ENCODE measurements around the gene PRPF6.

DNA sequence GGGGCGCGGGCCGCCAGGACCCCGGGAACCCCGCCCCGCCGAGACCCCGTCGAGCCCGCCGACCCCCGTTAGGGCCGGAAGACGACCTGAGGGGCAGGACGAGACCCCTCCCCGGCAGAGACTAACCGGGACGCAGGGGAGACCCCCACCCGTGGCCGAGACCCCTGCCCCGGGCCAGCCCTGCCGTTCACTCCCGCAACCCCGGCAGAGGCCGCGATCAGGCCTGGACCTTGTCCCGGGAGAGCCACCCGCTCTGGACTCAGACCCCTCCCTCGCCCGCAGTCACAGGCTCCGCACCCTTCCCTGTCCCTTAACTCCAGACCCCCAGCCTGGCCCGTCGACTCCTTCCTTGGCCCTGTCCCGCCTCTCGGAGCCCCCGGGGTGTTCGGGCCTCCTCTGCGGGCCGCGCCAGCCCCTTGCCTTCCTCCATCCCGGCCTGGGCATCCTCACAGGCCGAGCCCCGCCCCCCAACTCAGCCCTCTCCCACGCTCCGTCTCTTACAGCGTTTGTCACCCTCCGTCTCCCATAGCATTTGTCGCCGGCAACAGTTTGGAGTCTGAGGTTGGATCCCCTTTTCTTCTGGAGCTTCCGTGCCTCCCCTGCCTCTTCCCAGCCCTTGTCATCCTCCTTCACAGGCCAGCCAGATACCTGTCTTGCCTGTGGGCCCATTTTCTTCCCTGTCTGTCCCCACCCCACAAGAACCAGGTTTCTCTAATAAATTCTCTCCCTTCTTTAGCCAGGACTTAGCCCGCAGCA, 82.6 kb downstream of the PRPF6 start:
- TF ChIP-seq GATA2 (IDR thresholded peaks at IDR 0.05; ENCODE audit: low read depth, low read length) = no peak
- no peak for TF ChIP-seq GATA3 (IDR thresholded peaks at IDR 0.05; ENCODE audit: low read depth, low read length)
